ENCODE results near the gene USH2A.

GRCh38 chr1:215777370-215777925 is 645.8 kb downstream of the USH2A start:
- TF ChIP-seq POLR2A (IDR thresholded peaks at IDR 0.05; ENCODE audit: low read depth, low read length), result no peak
- TF ChIP-seq POLR2AphosphoS5 (IDR thresholded peaks at IDR 0.05; ENCODE audit: low read depth, low read length), result no peak
